ENCODE results near the gene MTG2.

Gene MTG2

GRCh38 chr20:62182469-62183425 is at the start of gene MTG2:
TSS of gene MTG2 (plus strand) at chr20:62183028. CDS start at chr20:62193421, 10,393 bp downstream.
- DNase-seq = peak; percentile 98

GRCh38 chr20:62133051-62133845 is 49.6 kb upstream of the MTG2 start:
- no peak for DNase-seq

- no peak for DNase-seq
Observed at GRCh38 chr20:62133864-62134263, 49.0 kb upstream of the MTG2 start.

- DNase-seq = no peak
Observed at GRCh38 chr20:62134735-62135231, 48.0 kb upstream of the MTG2 start.

- no peak for DNase-seq
Observed at GRCh38 chr20:62135573-62136266, 47.1 kb upstream of the MTG2 start.

GRCh38 chr20:62136283-62137091 is 46.3 kb upstream of the MTG2 start:
- peak; percentile 82 for DNase-seq

GRCh38 chr20:62137092-62137384 is 45.8 kb upstream of the MTG2 start:
- no peak for DNase-seq

GRCh38 chr20:62137478-62138203 is 45.2 kb upstream of the MTG2 start:
- DNase-seq = no peak

GRCh38 chr20:62138204-62138543 is 44.7 kb upstream of the MTG2 start:
- DNase-seq = no peak

- DNase-seq = no peak
Observed at GRCh38 chr20:62138912-62139311, 43.9 kb upstream of the MTG2 start.

GRCh38 chr20:62139636-62140035 is 43.2 kb upstream of the MTG2 start:
- no peak for DNase-seq

GRCh38 chr20:62141043-62141396 is 41.8 kb upstream of the MTG2 start:
- no peak for DNase-seq

- peak; percentile 35 for DNase-seq
Observed at GRCh38 chr20:62141397-62142251, 41.2 kb upstream of the MTG2 start.

GRCh38 chr20:62142252-62143080 is 40.4 kb upstream of the MTG2 start:
- peak; percentile 15 for DNase-seq

- peak; percentile 94 for DNase-seq
Observed at GRCh38 chr20:62143081-62143956, 39.5 kb upstream of the MTG2 start, which contains the start of the genes PSMA7 and SS18L1. TSS of gene PSMA7 (minus strand) at chr20:62143394. CDS start at chr20:62143303, 91 bp downstream. TSS of gene SS18L1 (plus strand) at chr20:62143769. CDS start at chr20:62143821, 52 bp downstream.

GRCh38 chr20:62143957-62144825 is 38.6 kb upstream of the MTG2 start:
- DNase-seq = peak; percentile 75

GRCh38 chr20:62145688-62146018 is 37.2 kb upstream of the MTG2 start:
- DNase-seq = no peak
